ENCODE measurements around the gene LRRC1.

LRRC1 gene

DNA sequence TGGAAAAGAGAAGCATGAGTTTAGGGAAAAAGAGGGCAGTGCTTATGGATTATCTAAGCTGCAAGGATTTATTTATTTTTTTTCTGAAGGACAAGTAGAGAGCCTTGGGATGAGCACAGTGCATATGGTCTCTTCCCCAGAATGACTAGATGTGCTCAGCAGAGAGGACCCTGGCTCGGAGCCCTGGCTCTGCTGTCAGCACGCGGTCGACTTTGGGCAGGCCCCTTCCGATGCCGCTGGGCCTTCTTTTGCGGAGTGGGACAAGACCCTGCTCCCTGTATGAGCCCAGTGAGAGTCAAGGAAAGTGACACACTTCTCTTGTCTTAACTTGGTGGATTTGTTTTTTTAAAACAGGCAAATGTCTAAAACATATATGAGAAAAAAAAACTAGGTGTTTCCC, 51.4 kb downstream of the LRRC1 start:
- no peak for DNase-seq (ENCODE audit: low read depth, low spot score)

DNA sequence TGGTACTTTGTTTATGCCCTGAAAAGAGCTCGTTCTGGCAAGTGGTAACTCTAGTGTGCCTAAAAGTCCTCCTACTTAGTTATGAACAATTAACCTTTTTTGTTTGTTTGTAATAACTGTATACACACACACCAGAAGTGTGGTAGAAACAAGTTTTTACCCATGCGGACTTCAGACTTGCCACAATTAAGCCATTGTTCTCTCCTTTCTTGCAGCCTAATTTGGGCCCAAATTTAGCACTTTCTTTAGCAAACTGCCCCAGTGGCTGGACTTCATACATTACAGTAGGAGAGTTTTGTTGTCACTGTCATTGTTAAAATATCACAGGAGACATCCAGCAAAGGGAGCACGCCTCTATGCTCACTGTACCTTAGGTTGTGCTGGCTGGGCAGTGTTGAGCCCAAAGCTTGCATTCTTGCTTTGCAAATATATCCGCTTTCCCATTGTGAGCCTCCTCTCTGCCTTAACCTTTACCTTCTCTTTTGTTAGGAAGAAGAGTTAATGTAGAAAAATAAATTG, 53.0 kb downstream of the LRRC1 start:
- no peak for DNase-seq (ENCODE audit: low read depth, low spot score)

DNA sequence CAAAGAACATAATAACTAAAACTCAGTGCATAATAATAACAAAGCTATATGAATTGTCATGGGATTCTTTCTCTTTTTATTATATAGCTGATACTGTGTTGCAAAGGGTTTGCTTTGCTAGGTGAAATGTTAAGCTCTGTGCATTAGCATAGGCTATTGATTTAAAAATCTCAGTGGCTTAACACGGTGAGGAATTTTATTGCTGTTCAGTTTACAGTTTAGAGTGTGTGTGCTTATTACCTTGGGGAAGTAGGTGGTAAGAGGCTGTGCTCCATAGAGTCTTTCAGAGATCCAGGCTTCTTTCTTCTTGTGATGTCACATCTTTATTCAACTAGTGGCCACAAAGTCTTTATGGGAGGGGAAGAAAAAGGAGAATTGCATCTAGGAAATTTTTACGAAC, 55.7 kb downstream of the LRRC1 start:
- no peak for DNase-seq (ENCODE audit: low read depth, low spot score)

GRCh38 chr6:53851561-53851960, 56.8 kb downstream of the LRRC1 start:
- DNase-seq (ENCODE audit: low read depth, low spot score): no peak

DNA sequence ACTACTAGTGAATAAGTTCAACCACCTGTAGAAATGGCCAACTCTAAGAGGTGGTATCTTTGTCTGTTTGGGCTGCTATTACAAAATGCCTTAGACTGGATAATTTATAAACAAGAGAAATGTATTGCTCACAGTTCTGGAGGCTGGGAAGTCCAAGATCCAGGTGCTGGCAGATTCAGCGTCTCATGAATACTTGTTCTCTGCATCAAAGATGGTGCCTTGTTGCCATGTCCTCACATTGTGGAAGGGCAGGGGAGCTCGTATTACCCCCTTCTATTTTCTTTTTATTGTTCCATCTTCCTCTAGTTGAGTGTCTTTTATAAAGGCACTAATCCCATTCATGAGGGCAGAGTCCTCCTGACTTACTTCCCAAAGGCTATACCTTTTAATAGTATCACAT, 58.0 kb downstream of the LRRC1 start:
- no peak for DNase-seq (ENCODE audit: low read depth, low spot score)

GRCh38 chr6:53854843-53855567, 60.2 kb downstream of the LRRC1 start:
- DNase-seq (ENCODE audit: low read depth, low spot score): no peak

DNA sequence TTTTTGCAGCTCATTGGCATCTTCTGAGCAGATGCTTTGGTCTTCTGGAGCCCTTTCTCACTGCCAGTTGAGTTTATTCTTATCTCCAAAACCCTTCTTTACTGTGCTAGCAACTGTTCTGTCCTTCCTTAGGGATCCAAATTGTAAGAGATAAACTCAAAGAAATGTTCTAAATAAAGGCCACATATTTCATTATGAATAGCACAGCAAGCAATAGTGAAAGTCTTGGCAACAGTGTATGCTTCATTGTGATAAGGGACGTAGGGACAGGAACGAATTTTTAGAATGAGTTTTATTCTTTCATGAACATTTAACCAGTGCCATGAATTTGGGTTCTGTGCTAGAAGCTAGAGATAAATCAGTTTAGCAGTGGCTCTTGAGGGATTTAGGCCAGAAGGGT, 61.1 kb downstream of the LRRC1 start:
- DNase-seq (ENCODE audit: low read depth, low spot score): no peak

GRCh38 chr6:53857318-53858094, 62.7 kb downstream of the LRRC1 start:
- DNase-seq (ENCODE audit: low read depth, low spot score): no peak

GRCh38 chr6:53858196-53858595, 63.4 kb downstream of the LRRC1 start:
- DNase-seq (ENCODE audit: low read depth, low spot score): no peak

GRCh38 chr6:53858913-53859312, 64.1 kb downstream of the LRRC1 start:
- DNase-seq (ENCODE audit: low read depth, low spot score): no peak

DNA sequence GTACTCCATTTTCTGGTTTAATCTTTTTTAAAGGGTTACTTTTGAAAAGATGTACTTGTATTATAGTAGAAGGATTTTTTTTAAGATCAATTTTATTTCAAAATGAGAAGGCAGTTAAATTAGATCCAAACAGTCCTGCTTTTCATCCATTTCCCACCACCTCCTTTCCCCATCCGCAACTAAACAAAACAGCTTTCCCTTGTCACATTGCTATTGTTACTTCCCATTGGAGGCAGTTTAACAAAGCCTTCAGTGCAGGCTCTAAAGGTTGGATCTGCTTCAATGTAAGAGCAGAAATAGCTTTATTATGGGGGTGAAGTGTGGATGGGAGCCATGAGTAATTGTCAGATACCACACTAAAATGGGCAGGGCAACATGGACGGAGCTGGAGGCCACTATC, 65.7 kb downstream of the LRRC1 start:
- no peak for DNase-seq (ENCODE audit: low read depth, low spot score)

- no peak for DNase-seq (ENCODE audit: low read depth, low spot score)
Observed at GRCh38 chr6:53861518-53861917, 66.7 kb downstream of the LRRC1 start.

GRCh38 chr6:53862662-53863462, 68.1 kb downstream of the LRRC1 start:
- no peak for DNase-seq (ENCODE audit: low read depth, low spot score)

DNA sequence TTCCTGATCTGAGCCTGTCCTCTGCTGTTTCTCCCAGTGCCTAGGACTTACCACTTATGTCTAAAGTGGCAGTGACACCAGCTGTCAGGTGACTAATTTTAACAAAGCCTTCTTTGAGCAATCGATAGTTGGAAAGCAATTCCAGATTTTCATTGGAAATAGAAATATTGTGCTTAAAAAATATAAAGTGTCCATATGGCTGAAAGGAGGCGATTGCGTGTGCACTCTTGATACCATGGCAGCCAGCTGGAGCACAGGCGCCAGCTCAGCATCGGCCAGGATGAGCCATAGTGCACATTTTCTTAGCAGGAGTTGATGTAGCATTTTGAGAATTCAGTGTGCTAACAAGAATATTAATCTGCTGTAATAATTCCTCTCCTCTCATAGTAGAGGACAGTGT, 70.0 kb downstream of the LRRC1 start:
- no peak for DNase-seq (ENCODE audit: low read depth, low spot score)

DNA sequence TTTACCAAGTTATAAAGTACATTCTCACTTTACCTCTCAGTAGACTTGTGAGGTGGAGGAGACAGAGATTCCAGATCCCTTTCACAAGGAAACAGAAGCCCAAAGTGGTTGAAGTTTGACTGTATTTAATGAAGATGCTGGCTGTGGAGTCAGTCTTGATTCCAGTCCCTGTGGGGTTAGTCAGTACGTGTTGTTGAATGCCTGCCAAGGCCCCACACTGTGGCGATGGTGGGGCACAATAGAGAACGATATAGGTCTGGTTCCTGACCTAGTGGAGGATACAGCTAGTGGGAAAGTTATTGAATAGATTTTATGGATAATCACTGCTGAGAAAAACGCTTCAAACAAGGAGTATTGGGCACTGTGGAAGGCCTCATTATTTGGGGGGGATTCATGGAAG, 71.4 kb downstream of the LRRC1 start:
- DNase-seq (ENCODE audit: low read depth, low spot score): no peak

DNA sequence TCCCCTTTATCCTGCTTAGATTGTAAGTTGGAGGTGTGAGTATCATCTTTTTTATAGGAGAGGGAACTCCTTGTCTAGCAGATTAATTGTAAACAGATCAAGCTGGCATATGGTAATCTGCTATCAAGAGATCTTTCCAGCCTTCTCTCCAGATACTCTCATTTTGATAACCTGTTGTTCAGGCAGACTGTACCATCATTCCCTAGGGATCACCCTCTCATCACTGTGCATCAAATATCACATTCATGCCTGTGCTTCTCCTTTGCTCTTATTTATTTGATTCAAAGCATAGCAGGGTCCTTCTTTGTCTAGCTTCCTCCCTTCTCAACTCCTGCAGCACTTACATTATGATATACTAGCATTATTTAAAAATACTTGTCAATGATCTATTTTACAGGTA, 73.8 kb downstream of the LRRC1 start:
- no peak for DNase-seq (ENCODE audit: low read depth, low spot score)

- no peak for DNase-seq (ENCODE audit: low read depth, low spot score)
Observed at GRCh38 chr6:53869964-53870363, 75.2 kb downstream of the LRRC1 start.

DNA sequence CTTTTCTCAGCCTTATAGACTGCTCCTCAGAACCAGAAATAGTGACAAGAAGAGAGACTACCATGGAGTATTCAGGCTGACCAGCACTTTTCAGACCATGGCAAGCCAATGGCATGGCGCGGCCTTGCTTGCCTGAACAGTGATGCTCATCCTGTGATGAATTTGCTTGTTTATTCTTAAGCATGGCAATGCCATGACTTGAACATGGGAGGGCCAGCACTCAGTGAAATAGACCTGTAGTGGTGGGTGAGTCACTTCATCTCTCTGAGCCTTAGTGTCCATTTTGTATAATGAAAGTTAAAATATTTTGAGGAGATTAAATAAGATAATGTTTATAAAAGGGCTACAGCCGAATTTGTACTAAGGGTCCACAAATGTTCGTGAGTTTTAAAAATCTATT, 79.1 kb downstream of the LRRC1 start:
- no peak for DNase-seq (ENCODE audit: low read depth, low spot score)

DNA sequence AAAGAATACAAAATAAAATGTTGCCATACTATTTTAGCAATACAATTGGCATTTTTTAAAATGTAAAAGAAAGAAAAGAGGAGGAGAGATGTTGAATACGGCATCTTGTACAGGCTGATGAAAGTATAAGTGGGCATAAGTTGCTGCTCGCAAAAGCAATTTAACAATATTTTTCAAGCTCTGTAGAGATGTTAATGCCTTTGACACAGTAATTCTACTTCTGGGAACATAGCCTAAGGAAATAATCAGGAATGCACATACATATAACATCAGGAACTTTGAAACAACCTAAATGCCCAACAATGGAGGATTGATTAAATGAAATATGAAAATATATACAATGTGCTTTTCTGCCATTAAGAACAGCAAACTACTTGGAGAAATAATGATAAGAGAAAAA, 80.2 kb downstream of the LRRC1 start:
- no peak for DNase-seq (ENCODE audit: low read depth, low spot score)

GRCh38 chr6:53877151-53877550, 82.3 kb downstream of the LRRC1 start:
- no peak for DNase-seq (ENCODE audit: low read depth, low spot score)

DNA sequence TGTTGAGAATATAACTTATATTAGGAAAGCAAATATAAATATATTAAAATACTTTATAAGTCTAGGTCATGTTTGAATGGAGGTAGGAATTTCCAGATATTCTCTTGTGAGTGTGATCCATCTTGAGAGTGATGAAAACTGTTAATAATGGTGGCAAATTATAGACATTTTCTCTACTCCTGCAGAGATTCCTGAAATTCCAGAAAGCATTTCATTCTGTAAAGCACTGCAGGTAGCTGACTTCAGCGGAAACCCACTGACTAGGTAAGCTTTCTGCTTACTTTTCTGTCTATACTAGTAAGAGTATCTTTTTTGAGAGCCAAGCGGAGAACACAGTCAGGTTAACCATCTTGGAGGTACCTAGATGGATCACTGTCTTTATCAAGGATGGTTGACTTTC, 84.0 kb downstream of the LRRC1 start:
- DNase-seq (ENCODE audit: low read depth, low spot score): no peak

DNA sequence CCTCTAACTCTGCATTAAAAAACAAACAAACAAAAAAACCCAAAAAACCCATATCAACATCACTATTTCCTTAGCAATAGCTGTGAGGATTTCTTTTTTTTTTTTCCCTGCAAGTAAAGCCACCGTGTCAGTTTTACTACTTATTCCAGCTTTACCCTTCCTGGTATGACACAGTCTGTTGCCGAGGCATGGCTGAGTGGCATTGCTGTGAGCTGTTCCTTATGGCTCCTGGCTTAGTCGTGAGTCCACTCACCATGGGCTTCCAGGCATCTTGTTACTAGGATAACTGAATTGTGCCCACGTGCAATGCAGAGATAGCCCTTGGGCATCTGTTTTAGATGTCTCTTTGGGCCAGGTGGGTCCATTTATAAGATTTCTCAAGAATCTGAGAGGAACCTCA, 84.8 kb downstream of the LRRC1 start:
- DNase-seq (ENCODE audit: low read depth, low spot score): no peak

Data from activated naive CD8-positive, alpha-beta T cell treated with anti-CD3 and anti-CD28 coated beads, Interleukin-2, amount 50 U/mL, for 16 hours (primary cell).